Measurements from ENCODE around the gene KIAA1217.

The KIAA1217 gene

GRCh38 chr10:24518981-24519597, 310.2 kb downstream of the KIAA1217 start:
- DNase-seq = peak; percentile 14 to 31

- peak; percentile 10 to 15 for DNase-seq
Measured at GRCh38 chr10:24519950-24520349, 311.0 kb downstream of the KIAA1217 start.

GRCh38 chr10:24524314-24524713, 315.4 kb downstream of the KIAA1217 start:
- DNase-seq = no peak

- no peak for DNase-seq
Measured at GRCh38 chr10:24526085-24526649, 317.2 kb downstream of the KIAA1217 start.

- DNase-seq = no peak
Measured at GRCh38 chr10:24528946-24529345, 320.0 kb downstream of the KIAA1217 start.

- no peak for DNase-seq
Measured at GRCh38 chr10:24531439-24531838, 322.5 kb downstream of the KIAA1217 start.

- DNase-seq = no peak
Measured at GRCh38 chr10:24533981-24534380, 325.0 kb downstream of the KIAA1217 start.

- DNase-seq = no peak
Measured at GRCh38 chr10:24536636-24537035, 327.7 kb downstream of the KIAA1217 start.

GRCh38 chr10:24541239-24541753, 332.4 kb downstream of the KIAA1217 start:
- no peak for DNase-seq

GRCh38 chr10:24542314-24543270, 333.7 kb downstream of the KIAA1217 start:
- DNase-seq = no peak

GRCh38 chr10:24544776-24545175, 335.8 kb downstream of the KIAA1217 start:
- DNase-seq = no peak

- DNase-seq = no peak
Measured at GRCh38 chr10:24545585-24545984, 336.6 kb downstream of the KIAA1217 start.

GRCh38 chr10:24550680-24551079, 341.7 kb downstream of the KIAA1217 start:
- no peak for DNase-seq

GRCh38 chr10:24551161-24551560, 342.2 kb downstream of the KIAA1217 start:
- no peak for DNase-seq

- DNase-seq = no peak
Measured at GRCh38 chr10:24552346-24553016, 343.5 kb downstream of the KIAA1217 start.

- DNase-seq = no peak
Measured at GRCh38 chr10:24553051-24553612, 344.2 kb downstream of the KIAA1217 start.

- no peak for DNase-seq
Measured at GRCh38 chr10:24554036-24554435, 345.1 kb downstream of the KIAA1217 start.

GRCh38 chr10:24556126-24556749, 347.3 kb downstream of the KIAA1217 start:
- no peak for DNase-seq

GRCh38 chr10:24556750-24557742, 348.1 kb downstream of the KIAA1217 start:
- DNase-seq = peak in 1 of 2 donors; percentile 7

- DNase-seq = no peak
Measured at GRCh38 chr10:24561453-24561852, 352.5 kb downstream of the KIAA1217 start.

GRCh38 chr10:24568042-24568441, 359.1 kb downstream of the KIAA1217 start:
- DNase-seq = no peak
